ENCODE data around the gene IGF1. TPM values are rescaled to one million over a fixed set of nuclear protein-coding genes. Genes with fewer than 3 reads are reported as not detected.
A peak's percentile ranks its signal among the peaks of the same experiment; 100 is the strongest.

Gene IGF1
- total and polyA plus RNA-seq, 8 donors, result 15.7 to 99.9 (median 25.7) TPM

DNA sequence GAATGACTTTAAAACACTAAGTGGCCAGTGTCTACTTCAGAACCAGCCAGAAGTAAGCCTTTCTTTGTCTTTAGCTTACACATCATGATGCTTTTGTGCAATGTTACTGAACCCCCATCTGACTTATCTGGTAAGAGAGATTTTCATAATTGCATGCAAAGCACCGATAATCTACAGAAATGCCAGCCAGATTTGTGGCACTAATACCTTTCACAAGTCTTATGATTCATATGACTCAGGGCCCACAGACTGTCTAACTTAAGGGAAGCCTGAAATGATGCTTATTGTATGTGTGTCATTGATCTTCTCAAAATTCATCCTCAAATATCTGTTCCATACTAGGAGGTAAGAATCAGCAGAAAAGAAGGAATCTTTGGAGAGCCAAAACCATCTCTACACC, 18.0 kb downstream of the IGF1 start:
- Histone ChIP-seq H3K27ac (peak overlapping the region in 1 of 2 donors; percentile 53), H3K4me1 (peaks cover 0 to 4% of the 10 kb centered on the region in 2 donors), H3K36me3 (no peaks in the 10 kb centered on the region), H3K27me3 (no peaks in the 10 kb centered on the region), H3K9me3 (no peaks in the 10 kb centered on the region), H3K4me3 (no peak overlapping the region)
- TF ChIP-seq, protein P1, sequence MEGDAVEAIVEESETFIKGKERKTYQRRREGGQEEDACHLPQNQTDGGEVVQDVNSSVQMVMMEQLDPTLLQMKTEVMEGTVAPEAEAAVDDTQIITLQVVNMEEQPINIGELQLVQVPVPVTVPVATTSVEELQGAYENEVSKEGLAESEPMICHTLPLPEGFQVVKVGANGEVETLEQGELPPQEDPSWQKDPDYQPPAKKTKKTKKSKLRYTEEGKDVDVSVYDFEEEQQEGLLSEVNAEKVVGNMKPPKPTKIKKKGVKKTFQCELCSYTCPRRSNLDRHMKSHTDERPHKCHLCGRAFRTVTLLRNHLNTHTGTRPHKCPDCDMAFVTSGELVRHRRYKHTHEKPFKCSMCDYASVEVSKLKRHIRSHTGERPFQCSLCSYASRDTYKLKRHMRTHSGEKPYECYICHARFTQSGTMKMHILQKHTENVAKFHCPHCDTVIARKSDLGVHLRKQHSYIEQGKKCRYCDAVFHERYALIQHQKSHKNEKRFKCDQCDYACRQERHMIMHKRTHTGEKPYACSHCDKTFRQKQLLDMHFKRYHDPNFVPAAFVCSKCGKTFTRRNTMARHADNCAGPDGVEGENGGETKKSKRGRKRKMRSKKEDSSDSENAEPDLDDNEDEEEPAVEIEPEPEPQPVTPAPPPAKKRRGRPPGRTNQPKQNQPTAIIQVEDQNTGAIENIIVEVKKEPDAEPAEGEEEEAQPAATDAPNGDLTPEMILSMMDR (IDR thresholded peaks at IDR 0.05), result no peak
- no peak for DNase-seq
- intact Hi-C loops (cut with DNase I), result no loop called here
- no peak for ATAC-seq

GRCh38 chr12:102461501-102461900, 18.9 kb downstream of the IGF1 start:
- ATAC-seq (no peak), DNase-seq (no peak)
- no peak overlapping the region for H3K4me3 ChIP-seq
- intact Hi-C loops (cut with DNase I), result no loop called here
- no peak overlapping the region for H3K27ac ChIP-seq
- TF ChIP-seq, protein P1 (IDR thresholded peaks at IDR 0.05), result no peak
- H3K36me3 ChIP-seq, result no peaks in the 10 kb centered on the region
- peaks cover 0 to 4% of the 10 kb centered on the region in 2 donors for H3K4me1 ChIP-seq
- no peaks in the 10 kb centered on the region for H3K27me3 ChIP-seq
- no peaks in the 10 kb centered on the region for H3K9me3 ChIP-seq

GRCh38 chr12:102459314-102459713, 21.0 kb downstream of the IGF1 start:
- Histone ChIP-seq H3K9me3 (no peaks in the 10 kb centered on the region), H3K4me1 (peaks cover 0 to 4% of the 10 kb centered on the region in 2 donors), H3K27ac (no peak overlapping the region), H3K36me3 (no peaks in the 10 kb centered on the region), H3K27me3 (no peaks in the 10 kb centered on the region), H3K4me3 (no peak overlapping the region)
- DNase-seq (no peak), ATAC-seq (peak; percentile 47)
- TF ChIP-seq, protein P1 (IDR thresholded peaks at IDR 0.05), result no peak
- intact Hi-C loops (cut with DNase I), result no loop called here

DNA sequence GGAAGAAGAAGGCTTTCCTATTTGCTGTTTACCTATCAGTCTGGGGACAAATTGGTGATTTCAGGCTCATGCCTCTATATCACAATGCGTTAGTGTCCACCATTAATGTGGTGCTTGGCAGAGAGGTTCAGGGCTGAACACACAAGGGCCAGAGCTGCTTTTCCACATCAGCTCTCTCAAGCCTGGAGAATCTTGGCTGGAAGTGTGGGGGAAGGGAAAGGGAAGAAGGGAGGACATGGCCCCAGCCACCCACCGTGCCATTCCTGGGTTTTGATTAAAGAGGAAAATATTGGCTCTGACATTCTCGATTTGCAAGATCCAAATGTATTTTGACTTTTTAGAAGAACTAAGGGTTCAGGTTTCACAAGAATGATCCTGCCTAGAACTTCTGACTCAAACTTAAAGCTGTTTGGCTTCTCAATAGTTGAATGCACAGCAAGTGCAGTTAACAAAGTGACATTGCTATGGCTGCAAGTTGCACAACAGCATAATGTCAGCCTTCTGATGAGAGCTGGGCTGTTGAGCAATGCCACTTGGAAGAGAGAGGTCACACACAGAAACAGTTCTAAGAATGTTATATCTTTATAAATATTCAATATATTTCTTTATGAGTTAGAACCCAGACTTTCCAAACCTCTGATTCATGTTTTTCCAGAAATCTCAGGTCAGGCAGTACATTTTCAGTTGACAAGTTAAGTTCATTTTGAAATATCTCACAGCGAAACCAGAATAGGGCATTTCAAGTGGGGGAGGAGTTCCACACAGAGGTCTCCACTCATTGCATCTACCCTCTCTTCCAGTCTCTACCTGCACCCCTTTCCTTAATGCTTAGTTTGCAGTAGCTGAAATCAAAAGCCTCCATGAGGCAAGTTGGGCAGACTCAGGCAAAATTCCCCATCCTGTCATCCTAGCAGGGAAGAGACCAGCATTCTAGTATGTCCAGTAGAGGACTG, 25.3 kb downstream of the IGF1 start:
- Histone ChIP-seq H3K27me3 (no peaks in the 10 kb centered on the region), H3K36me3 (no peaks in the 10 kb centered on the region), H3K27ac (peak overlapping the region; percentile 13 to 45), H3K4me1 (no peaks in the 10 kb centered on the region), H3K4me3 (no peak overlapping the region), H3K9me3 (no peaks in the 10 kb centered on the region)
- DNase-seq, result peak in 3 of 4 donors; percentile 60 to 89 (median 69)
- TF ChIP-seq, protein P1 (IDR thresholded peaks at IDR 0.05), result no peak
- ATAC-seq, result peak; percentile 85
- intact Hi-C loops (cut with DNase I), result no loop called here

DNA sequence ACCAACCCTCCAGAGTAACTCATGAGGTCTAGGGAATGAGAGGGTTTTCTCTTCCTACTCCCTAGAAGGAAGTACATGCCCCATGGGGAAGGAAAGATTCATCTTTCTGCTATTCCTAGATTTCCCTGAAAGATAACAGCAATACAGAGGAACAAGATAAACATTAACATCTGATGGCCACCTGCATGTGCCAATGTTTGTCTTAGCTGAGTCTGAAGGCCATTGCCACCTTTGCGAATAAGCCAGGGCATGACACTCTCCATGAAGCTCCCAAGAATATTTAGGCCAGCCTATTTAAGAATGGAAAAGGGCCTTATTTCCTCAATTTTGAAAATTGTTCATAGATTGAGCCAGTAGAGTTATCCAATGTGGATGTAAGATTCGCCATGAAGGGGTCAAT, 26.0 kb downstream of the IGF1 start:
- no peaks in the 10 kb centered on the region for H3K9me3 ChIP-seq
- TF ChIP-seq, protein P1 (IDR thresholded peaks at IDR 0.05), result no peak
- H3K27ac ChIP-seq, result peak overlapping the region; percentile 13 to 45
- no peaks in the 10 kb centered on the region for H3K4me1 ChIP-seq
- no peak overlapping the region for H3K4me3 ChIP-seq
- intact Hi-C loops (cut with DNase I), result no loop called here
- no peaks in the 10 kb centered on the region for H3K27me3 ChIP-seq
- DNase-seq, result no peak
- ATAC-seq, result no peak
- H3K36me3 ChIP-seq, result no peaks in the 10 kb centered on the region
